Measurements from ENCODE around the gene SANBR. TPM values are rescaled to one million over a fixed set of nuclear protein-coding genes. Genes with fewer than 3 reads are reported as not detected.

Gene SANBR
- total and polyA plus RNA-seq, 2 of the 4 experiments (the other 2 are of a cell fraction): 3.3 to 3.8 TPM

DNA sequence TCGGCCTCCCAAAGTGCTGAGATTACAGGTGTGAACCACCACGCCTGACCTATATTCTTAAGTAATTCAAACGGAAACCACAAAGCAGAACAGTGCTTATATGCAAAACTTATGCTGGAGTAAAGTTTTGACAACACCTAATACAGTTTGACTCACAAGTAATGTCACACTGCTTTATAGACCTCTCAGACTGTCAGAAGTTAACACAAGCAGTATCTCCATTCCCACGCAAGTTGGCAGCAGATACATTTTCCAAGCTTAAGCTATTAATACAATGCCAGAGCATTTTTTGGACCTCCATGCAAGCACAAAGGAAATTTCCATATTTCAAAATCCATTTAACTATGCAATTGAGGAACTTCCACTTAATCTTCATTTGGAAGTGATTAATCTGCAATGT is 21.0 kb upstream of the SANBR start:
- Histone ChIP-seq H3K9ac (ENCODE audit: low read depth, low read length) (no peak overlapping the region), H2AK5ac (ENCODE audit: low read depth, low read length) (no peak overlapping the region), H4K8ac (ENCODE audit: low read depth in 2 of 2, low read length in 2 of 2) (no peak overlapping the region), H2AK9ac (replicated peaks; ENCODE audit: low read depth, low read length, poor library complexity) (no peak overlapping the region), H4K20me1 (ENCODE audit: insufficient read depth, low read length) (no peaks in the 10 kb centered on the region; the same call in 1 of the 2 replicates), H3K4me1 (ENCODE audit: control insufficient read depth, insufficient read depth, low read length) (peaks cover 2% of the 10 kb centered on the region; the same call in 1 of the 2 replicates), H3K79me1 (ENCODE audit: low read depth in 1 of 2, low read length in 2 of 2) (peaks cover 6 to 20% of the 10 kb centered on the region in 2 experiments; a peak in 3 of 4 replicates), H4K5ac (ENCODE audit: low read depth, low read length) (no peak overlapping the region), H4K91ac (ENCODE audit: insufficient read depth, low read depth, low read length) (no peak overlapping the region), H2AFZ (replicated peaks; ENCODE audit: low read length, poor library complexity) (no peak overlapping the region), H3K27me3 (ENCODE audit: control insufficient read depth, insufficient read depth, low read length) (no peaks in the 10 kb centered on the region), H3K36me3 (ENCODE audit: control insufficient read depth, insufficient read depth, low read length) (peaks cover 14% of the 10 kb centered on the region), H3K4me3 (ENCODE audit: insufficient read depth, low read depth, low read length) (no peak overlapping the region), H2BK20ac (ENCODE audit: low read depth, low read length) (no peak overlapping the region), H2BK15ac (ENCODE audit: low read depth, low read length) (no peak overlapping the region), H3K23ac (ENCODE audit: low read depth, low read length) (no peak overlapping the region), H3K9me1 (ENCODE audit: insufficient read depth, low read length) (peaks cover 5% of the 10 kb centered on the region), H3K9me3 (ENCODE audit: control insufficient read depth, insufficient read depth, low read length) (no peaks in the 10 kb centered on the region), H3K27ac (ENCODE audit: insufficient read depth, low read length) (no peak overlapping the region), H3K14ac (replicated peaks; ENCODE audit: low read depth, low read length) (no peak overlapping the region), H3K4me2 (ENCODE audit: low read depth, low read length) (no peak overlapping the region), H3K56ac (ENCODE audit: extremely low read depth, insufficient read depth, low read length) (no peak overlapping the region), H2BK5ac (ENCODE audit: low read depth, low read length, poor library complexity, severe bottlenecking) (no peak overlapping the region), H3K4ac (ENCODE audit: low read depth, low read length) (no peak overlapping the region), H3K18ac (ENCODE audit: low read depth, low read length) (no peak overlapping the region), H2BK120ac (ENCODE audit: low read depth, low read length) (no peak overlapping the region)
- ChIA-PET POLR2A (ENCODE audit: unreplicated experiment) (no interaction called here), CTCF (no interaction called here)
- no peak for TF ChIP-seq CEBPB (IDR thresholded peaks at IDR 0.05; ENCODE audit: low read depth, low read length)
- no peak for TF ChIP-seq SMC3 (IDR thresholded peaks at IDR 0.05; ENCODE audit: low read depth, low read length)
- no peak for TF ChIP-seq CHD1 (IDR thresholded peaks at IDR 0.05; ENCODE audit: low read depth, low read length)
- no peak for TF ChIP-seq FOS (IDR thresholded peaks at IDR 0.05; ENCODE audit: low read depth, low read length)
- TF ChIP-seq MAFK (IDR thresholded peaks at IDR 0.05; ENCODE audit: low read depth, low read length): no peak
- TF ChIP-seq, protein P1, sequence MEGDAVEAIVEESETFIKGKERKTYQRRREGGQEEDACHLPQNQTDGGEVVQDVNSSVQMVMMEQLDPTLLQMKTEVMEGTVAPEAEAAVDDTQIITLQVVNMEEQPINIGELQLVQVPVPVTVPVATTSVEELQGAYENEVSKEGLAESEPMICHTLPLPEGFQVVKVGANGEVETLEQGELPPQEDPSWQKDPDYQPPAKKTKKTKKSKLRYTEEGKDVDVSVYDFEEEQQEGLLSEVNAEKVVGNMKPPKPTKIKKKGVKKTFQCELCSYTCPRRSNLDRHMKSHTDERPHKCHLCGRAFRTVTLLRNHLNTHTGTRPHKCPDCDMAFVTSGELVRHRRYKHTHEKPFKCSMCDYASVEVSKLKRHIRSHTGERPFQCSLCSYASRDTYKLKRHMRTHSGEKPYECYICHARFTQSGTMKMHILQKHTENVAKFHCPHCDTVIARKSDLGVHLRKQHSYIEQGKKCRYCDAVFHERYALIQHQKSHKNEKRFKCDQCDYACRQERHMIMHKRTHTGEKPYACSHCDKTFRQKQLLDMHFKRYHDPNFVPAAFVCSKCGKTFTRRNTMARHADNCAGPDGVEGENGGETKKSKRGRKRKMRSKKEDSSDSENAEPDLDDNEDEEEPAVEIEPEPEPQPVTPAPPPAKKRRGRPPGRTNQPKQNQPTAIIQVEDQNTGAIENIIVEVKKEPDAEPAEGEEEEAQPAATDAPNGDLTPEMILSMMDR (conservative IDR thresholded peaks at IDR 0.05; ENCODE audit: low read depth, low read length): no peak
- dilution Hi-C loops (cut with HindIII; ENCODE audit: low sequenced_read_pairs, unreplicated experiment): no loop called here
- no TSS peak for BruUV-seq (replicated peaks)
- ATAC-seq (ENCODE audit: low read depth) (no peak), DNase-seq (no peak)
- 100% methylated on average over 2 of the region's 4 CpGs; no CpG with 5 or more reads in 1 of the 2 experiments for WGBS, 2 experiments (ENCODE audit: extremely low coverage in 2 of 2, insufficient read length in 1 of 2)
- in situ Hi-C loops (cut with MboI; ENCODE audit: low sequenced_read_pairs): no loop called here
- intact Hi-C loops (cut with micrococcal nuclease): no loop called here
